MM.1S (cell line): ENCODE measurements around the gene BID.

Experiments used
- DNase-seq: peaks from one replicate; pipeline ENCODE4 v3.0.0-alpha.2; 2015
- H2AFZ ChIP-seq: fragments of 300-600 bp; sonication (generic); 2 replicates; pipeline ENCODE4 v1.6.0; 2016; ENCODE audit warnings: antibody characterized with exemption, low read length
- H3F3A ChIP-seq: fragments of 300-600 bp; sonication (generic); 2 replicates; pipeline ENCODE4 v1.6.1; 2016; ENCODE audit warnings: mild to moderate bottlenecking, antibody characterized with exemption, low read length, moderate library complexity, mixed read lengths; ENCODE audit not compliant: insufficient read depth
- H3K27ac ChIP-seq: fragments of 300-600 bp; sonication (generic); 2 replicates; pipeline ENCODE4 v1.5.1; 2016; ENCODE audit warnings: mild to moderate bottlenecking, low read length
- H3K27me3 ChIP-seq: fragments of 300-600 bp; sonication (generic); replicated peaks from 2 replicates; pipeline ENCODE4 v1.6.0; 2016; ENCODE audit warnings: low read length; ENCODE audit not compliant: insufficient read depth
- H3K36me3 ChIP-seq: fragments of 300-600 bp; sonication (generic); replicated peaks from 2 replicates; pipeline ENCODE4 v1.6.1; 2016; ENCODE audit warnings: mild to moderate bottlenecking, low read length, mixed read lengths; ENCODE audit not compliant: insufficient read depth
- H3K4me1 ChIP-seq: fragments of 300-600 bp; sonication (generic); 2 replicates; pipeline ENCODE4 v1.6.1; 2016; ENCODE audit warnings: low read length, mixed read lengths
- H3K4me2 ChIP-seq: fragments of 300-600 bp; sonication (generic); 2 replicates; pipeline ENCODE4 v1.6.0; 2016; ENCODE audit warnings: low read depth, low read length
- H3K4me3 ChIP-seq: fragments of 300-600 bp; sonication (generic); 2 replicates; pipeline ENCODE4 v1.5.1; 2016; ENCODE audit warnings: low read length, mixed read lengths
- H3K79me2 ChIP-seq: fragments of 300-600 bp; sonication (generic); 2 replicates; pipeline ENCODE4 v1.6.1; 2016; ENCODE audit warnings: mixed run types, low read length, mixed read lengths
- H3K9ac ChIP-seq: fragments of 300-600 bp; sonication (generic); 2 replicates; pipeline ENCODE4 v1.6.1; 2016; ENCODE audit warnings: low read length, mixed read lengths
- H3K9me2 ChIP-seq: fragments of 300-600 bp; sonication (generic); replicated peaks from 2 replicates; pipeline ENCODE4 v1.6.1; 2016; ENCODE audit warnings: mild to moderate bottlenecking, low read length, mixed read lengths; ENCODE audit not compliant: insufficient read depth
- H3K9me3 ChIP-seq: fragments of 300-600 bp; sonication (generic); replicated peaks from 2 replicates; pipeline ENCODE4 v1.6.1; 2016; ENCODE audit warnings: mild to moderate bottlenecking, low read length, mixed read lengths; ENCODE audit not compliant: insufficient read depth
- H4K20me1 ChIP-seq: fragments of 300-600 bp; sonication (generic); 2 replicates; pipeline ENCODE4 v1.6.1; 2016; ENCODE audit warnings: mild to moderate bottlenecking, low read length, moderate library complexity, mixed read lengths; ENCODE audit not compliant: insufficient read depth
- EZH2 ChIP-seq: fragments of 300-600 bp; sonication (generic); optimal IDR thresholded peaks from 2 replicates; pipeline ENCODE3; 2017; ENCODE audit warnings: low read depth, mild to moderate bottlenecking, antibody characterized with exemption, low read length, mixed read lengths
- EZH2phosphoT487 ChIP-seq: fragments of 300-600 bp; sonication (generic); IDR thresholded peaks from 2 replicates; pipeline ENCODE4 v1.6.1; 2018; ENCODE audit warnings: antibody characterized with exemption, low read length
- TF ChIP-seq, protein P1 (sequence below): fragments of 300-600 bp; sonication (generic); IDR thresholded peaks from 2 replicates; pipeline ENCODE4 v1.5.1; 2016; ENCODE audit warnings: antibody characterized with exemption, low read length, mixed read lengths

BID gene

GRCh38 chr22:17772958-17773605, 1.2 kb downstream of the BID start:
- H3K4me3 ChIP-seq, result peak overlapping the region; percentile 77
- H3K9me2 ChIP-seq, result no peaks in the 10 kb centered on the region
- no peaks in the 10 kb centered on the region for H3K27me3 ChIP-seq
- peaks cover 11% of the 10 kb centered on the region; the same call in 1 of the 2 replicates for H3K4me1 ChIP-seq
- peaks cover 6% of the 10 kb centered on the region; the same call in 1 of the 2 replicates for H4K20me1 ChIP-seq
- H3K36me3 ChIP-seq, result no peaks in the 10 kb centered on the region
- peaks cover 8% of the 10 kb centered on the region for H3F3A ChIP-seq
- H3K4me2 ChIP-seq, result peak overlapping the region; percentile 97
- TF ChIP-seq, protein P1, sequence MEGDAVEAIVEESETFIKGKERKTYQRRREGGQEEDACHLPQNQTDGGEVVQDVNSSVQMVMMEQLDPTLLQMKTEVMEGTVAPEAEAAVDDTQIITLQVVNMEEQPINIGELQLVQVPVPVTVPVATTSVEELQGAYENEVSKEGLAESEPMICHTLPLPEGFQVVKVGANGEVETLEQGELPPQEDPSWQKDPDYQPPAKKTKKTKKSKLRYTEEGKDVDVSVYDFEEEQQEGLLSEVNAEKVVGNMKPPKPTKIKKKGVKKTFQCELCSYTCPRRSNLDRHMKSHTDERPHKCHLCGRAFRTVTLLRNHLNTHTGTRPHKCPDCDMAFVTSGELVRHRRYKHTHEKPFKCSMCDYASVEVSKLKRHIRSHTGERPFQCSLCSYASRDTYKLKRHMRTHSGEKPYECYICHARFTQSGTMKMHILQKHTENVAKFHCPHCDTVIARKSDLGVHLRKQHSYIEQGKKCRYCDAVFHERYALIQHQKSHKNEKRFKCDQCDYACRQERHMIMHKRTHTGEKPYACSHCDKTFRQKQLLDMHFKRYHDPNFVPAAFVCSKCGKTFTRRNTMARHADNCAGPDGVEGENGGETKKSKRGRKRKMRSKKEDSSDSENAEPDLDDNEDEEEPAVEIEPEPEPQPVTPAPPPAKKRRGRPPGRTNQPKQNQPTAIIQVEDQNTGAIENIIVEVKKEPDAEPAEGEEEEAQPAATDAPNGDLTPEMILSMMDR, result no peak
- TF ChIP-seq EZH2phosphoT487 (no peak), EZH2 (no peak)
- peak overlapping the region; percentile 63; the same call in 1 of the 2 replicates for H3K9ac ChIP-seq
- no peak for DNase-seq
- H2AFZ ChIP-seq, result no peak overlapping the region
- peaks cover 65% of the 10 kb centered on the region for H3K79me2 ChIP-seq
- H3K27ac ChIP-seq, result no peak overlapping the region; the same call in 1 of the 2 replicates
- H3K9me3 ChIP-seq, result no peaks in the 10 kb centered on the region

DNA sequence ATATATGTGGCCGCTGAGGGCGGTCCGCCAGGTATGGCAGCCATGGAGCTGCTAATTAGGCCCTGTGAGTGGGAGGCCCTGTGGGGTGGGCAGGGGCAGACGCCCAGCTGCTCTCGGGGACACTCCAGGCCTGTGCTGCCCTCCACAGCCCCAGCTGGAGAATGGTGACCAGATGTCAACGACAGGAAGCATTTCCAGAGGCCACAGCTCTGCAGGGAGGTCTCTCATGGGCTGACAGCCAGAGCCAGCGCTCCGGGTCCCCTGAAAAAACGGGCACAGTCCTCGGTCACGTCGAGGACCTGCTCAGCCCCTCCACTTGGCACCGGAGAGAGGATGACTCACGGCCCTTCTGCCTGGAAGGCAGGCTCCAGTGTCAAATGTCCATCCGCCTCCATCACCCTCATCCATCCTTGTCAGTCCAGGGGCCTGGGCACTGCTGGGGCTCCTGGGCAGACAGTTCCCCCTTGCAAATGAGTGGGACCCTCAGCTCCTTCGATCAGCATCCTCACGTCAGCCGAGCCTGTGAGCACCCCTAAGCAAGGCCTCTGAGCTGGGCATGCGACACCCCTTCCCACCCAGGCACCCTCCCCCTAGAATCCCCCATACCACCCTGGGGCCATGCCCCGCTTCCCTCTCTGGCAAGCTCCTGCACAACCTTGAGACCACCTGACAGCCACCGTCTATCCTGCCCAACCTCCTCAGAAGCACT, 1.9 kb downstream of the BID start:
- H3K79me2 ChIP-seq, result peaks cover 65% of the 10 kb centered on the region
- no peak overlapping the region; the same call in 1 of the 2 replicates for H3K4me3 ChIP-seq
- no peak overlapping the region for H3K27ac ChIP-seq
- H3K9ac ChIP-seq, result no peak overlapping the region
- peaks cover 11% of the 10 kb centered on the region; the same call in 1 of the 2 replicates for H3K4me1 ChIP-seq
- TF ChIP-seq, protein P1, result no peak
- no peak for TF ChIP-seq EZH2
- no peak for TF ChIP-seq EZH2phosphoT487
- no peaks in the 10 kb centered on the region for H3K36me3 ChIP-seq
- H3K27me3 ChIP-seq, result no peaks in the 10 kb centered on the region
- H3F3A ChIP-seq, result peaks cover 8% of the 10 kb centered on the region
- H4K20me1 ChIP-seq, result peaks cover 6% of the 10 kb centered on the region
- H3K9me3 ChIP-seq, result no peaks in the 10 kb centered on the region
- DNase-seq, result no peak
- H3K4me2 ChIP-seq, result peak overlapping the region; percentile 97; the same call in 1 of the 2 replicates
- H2AFZ ChIP-seq, result no peak overlapping the region
- H3K9me2 ChIP-seq, result no peaks in the 10 kb centered on the region

DNA sequence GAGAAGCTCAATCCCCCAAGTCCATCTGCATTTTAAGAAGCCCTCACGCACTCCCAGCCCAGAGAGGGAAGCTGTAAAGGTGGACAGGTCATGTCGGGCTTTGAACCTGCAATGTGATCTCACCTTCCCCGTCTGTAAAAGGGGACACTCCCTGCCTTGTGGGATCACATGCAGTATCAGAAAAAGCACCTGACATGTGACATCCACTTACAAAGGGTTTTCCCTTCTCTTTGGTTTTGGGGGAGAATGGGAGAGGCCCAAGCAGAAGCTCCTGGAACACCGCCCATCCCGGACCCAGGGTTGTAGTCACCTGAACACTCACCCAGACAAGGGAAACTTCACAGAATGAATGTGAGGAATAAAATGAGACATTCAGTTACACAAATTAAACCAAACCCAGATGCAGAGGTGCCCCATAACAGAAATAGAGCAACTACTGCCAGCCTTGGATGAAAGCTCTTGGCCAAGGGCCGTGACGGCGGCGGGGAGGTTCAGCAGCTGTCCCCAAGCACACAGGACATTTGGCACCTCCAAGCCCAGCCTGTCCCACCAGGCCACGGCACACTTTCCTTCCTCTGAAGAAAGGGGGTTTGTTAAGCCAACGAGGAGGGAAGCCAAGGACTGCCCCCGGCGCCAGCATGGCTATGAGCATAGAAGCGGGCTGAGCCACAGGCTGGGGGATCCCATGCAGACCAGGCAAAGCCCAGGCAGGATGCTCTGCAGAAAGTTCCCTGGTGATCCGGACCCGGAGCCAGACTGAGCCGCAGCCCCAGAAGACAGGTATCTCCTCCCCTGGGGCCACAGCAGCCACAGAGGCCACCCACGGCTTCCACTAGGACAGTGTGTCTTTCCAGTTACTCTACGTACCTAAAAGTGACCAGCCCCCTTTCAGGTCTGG, 3.8 kb downstream of the BID start:
- H3K36me3 ChIP-seq, result no peaks in the 10 kb centered on the region
- H3K9ac ChIP-seq, result no peak overlapping the region
- H3K9me2 ChIP-seq, result no peaks in the 10 kb centered on the region
- no peak for DNase-seq
- H3K4me1 ChIP-seq, result peaks cover 11% of the 10 kb centered on the region; the same call in 1 of the 2 replicates
- no peak overlapping the region for H2AFZ ChIP-seq
- no peak overlapping the region for H3K4me2 ChIP-seq
- H3K27me3 ChIP-seq, result no peaks in the 10 kb centered on the region
- no peak for TF ChIP-seq EZH2
- TF ChIP-seq EZH2phosphoT487, result no peak
- TF ChIP-seq, protein P1, result no peak
- no peak overlapping the region for H3K27ac ChIP-seq
- H4K20me1 ChIP-seq, result peaks cover 6% of the 10 kb centered on the region
- no peak overlapping the region for H3K4me3 ChIP-seq
- no peaks in the 10 kb centered on the region for H3F3A ChIP-seq
- no peaks in the 10 kb centered on the region for H3K9me3 ChIP-seq
- peaks cover 79% of the 10 kb centered on the region for H3K79me2 ChIP-seq
